Activated naive CD4-positive, alpha-beta T cell (primary cell): Measurements from ENCODE around the gene REXO5.
"Not testable (repeated sequence)": the region's sequence is repeated elsewhere in the genome, so short reads cannot be mapped to it uniquely, and the experiment has no call there.

ENCODE experiments used
- DNase-seq, 4 experiments: peaks; one replicate each; lab custom pipeline; 2025; lab: John Stamatoyannopoulos, UW

The REXO5 gene

GRCh38 chr16:20806168-20807050, at the start of gene REXO5, which contains the start of gene ERI2:
Gene REXO5, plus strand, starts transcription at chr16:20806527. Its CDS starts 427 bp downstream, at chr16:20806954.
Gene ERI2, minus strand, starts transcription at chr16:20806472. Its CDS starts 42 bp downstream, at chr16:20806430.
- peak; percentile 34 to 52 (median 43) for DNase-seq

- DNase-seq: no peak
These were observed 46.0 kb upstream of the REXO5 start for GRCh38 chr16:20760346-20760745.

GRCh38 chr16:20761175-20761574, 45.2 kb upstream of the REXO5 start:
- no peak for DNase-seq

- DNase-seq: no peak
These were observed 43.8 kb upstream of the REXO5 start for GRCh38 chr16:20762404-20763123.

- peak in 2 of 4 experiments; percentile 23 to 38 for DNase-seq
These were observed 42.7 kb upstream of the REXO5 start, which contains the start of gene ACSM3 for GRCh38 chr16:20763461-20764232. Gene ACSM3, plus strand, starts transcription at chr16:20764014. Its CDS starts 6,021 bp downstream, at chr16:20770035.

GRCh38 chr16:20764448-20764847, 41.9 kb upstream of the REXO5 start:
- DNase-seq: not testable (repeated sequence)

- no peak for DNase-seq
These were observed 40.6 kb upstream of the REXO5 start for GRCh38 chr16:20765732-20766131.

GRCh38 chr16:20766294-20766693, 40.0 kb upstream of the REXO5 start:
- DNase-seq: no peak

- DNase-seq: no peak
These were observed 38.8 kb upstream of the REXO5 start for GRCh38 chr16:20767577-20767976.

- DNase-seq: no peak
These were observed 38.2 kb upstream of the REXO5 start for GRCh38 chr16:20768121-20768520.

- DNase-seq: no peak
These were observed 37.5 kb upstream of the REXO5 start for GRCh38 chr16:20768818-20769217.

GRCh38 chr16:20773679-20774078, 32.6 kb upstream of the REXO5 start:
- DNase-seq: no peak

GRCh38 chr16:20774703-20775362, 31.5 kb upstream of the REXO5 start:
- DNase-seq: peak in 2 of 4 experiments; percentile 32 to 37

- DNase-seq: no peak
These were observed 24.6 kb upstream of the REXO5 start for GRCh38 chr16:20781697-20782096.

GRCh38 chr16:20782470-20782869, 23.9 kb upstream of the REXO5 start:
- DNase-seq: no peak

- no peak for DNase-seq
These were observed 22.1 kb upstream of the REXO5 start for GRCh38 chr16:20784204-20784603.

- no peak for DNase-seq
These were observed 17.2 kb upstream of the REXO5 start for GRCh38 chr16:20789130-20789529.

- no peak for DNase-seq
These were observed 14.3 kb upstream of the REXO5 start for GRCh38 chr16:20791923-20792612.

- DNase-seq: no peak
These were observed 8.0 kb upstream of the REXO5 start for GRCh38 chr16:20798364-20798763.

GRCh38 chr16:20799599-20799998, 6.7 kb upstream of the REXO5 start:
- DNase-seq: no peak

- no peak for DNase-seq
These were observed 5.0 kb upstream of the REXO5 start for GRCh38 chr16:20801278-20801677.
